A549 (cell line): ENCODE data around the gene POLR2E.

Experiments
- CHD2 ChIP-seq: fragments of 150-350 bp; IDR thresholded peaks from 2 replicates; pipeline ENCODE4 v1.6.1; 2014; ENCODE audit warnings: low read length; ENCODE audit not compliant: partially characterized antibody
- EHMT2 ChIP-seq: fragments of 200-600 bp; sonication (generic); IDR thresholded peaks from 2 replicates; pipeline ENCODE4 v1.6.1; 2016; ENCODE audit warnings: antibody characterized with exemption, low read depth, mild to moderate bottlenecking, moderate library complexity
- EP300 ChIP-seq, 2 experiments: fragments of >200 bp; sonication (Bioruptor Twin); formaldehyde crosslinking; IDR thresholded peaks; 2 replicates in 1 of 2; 3 replicates in 1 of 2; pipeline ENCODE4 v1.6.1; 2016 to 2017
- POLR2A ChIP-seq: IDR thresholded peaks from 2 replicates; pipeline ENCODE4 v1.6.1; 2012; ENCODE audit warnings: mild to moderate bottlenecking, low read length
- RAD21 ChIP-seq, 2 experiments: fragments of >200 bp in 1 of 2; sonication (Bioruptor Twin) in 1 of 2; formaldehyde crosslinking in 1 of 2; IDR thresholded peaks in 1 of 2; conservative IDR thresholded peaks in 1 of 2; 2 replicates in 1 of 2; 3 replicates in 1 of 2; pipeline ENCODE4 v1.6.1; 2012 to 2018; ENCODE audit warnings: inconsistent platforms in 1 of 2
- RNF2 ChIP-seq: fragments of 200-600 bp; sonication (generic); IDR thresholded peaks from 2 replicates; pipeline ENCODE4 v1.6.1; 2016; ENCODE audit warnings: low read depth, mild to moderate bottlenecking, antibody characterized with exemption, moderate library complexity, borderline replicate concordance
- SMC3 ChIP-seq: fragments of >200 bp; sonication (Bioruptor Twin); formaldehyde crosslinking; IDR thresholded peaks from 3 replicates; pipeline ENCODE4 v1.6.1; 2018; ENCODE audit warnings: inconsistent platforms
- TF ChIP-seq, protein P1 (sequence below): fragments of >200 bp; sonication (Bioruptor Twin); formaldehyde crosslinking; IDR thresholded peaks from 3 replicates; pipeline ENCODE4 v1.5.1; 2016
- TF ChIP-seq, protein P2 (sequence below): fragments of 200-600 bp; sonication (generic); IDR thresholded peaks from 2 replicates; pipeline ENCODE4 v1.6.1; 2016; ENCODE audit warnings: antibody characterized with exemption, mild to moderate bottlenecking, moderate library complexity
- TF ChIP-seq, protein P3 (sequence below): IDR thresholded peaks from 2 replicates; pipeline ENCODE4 v1.6.1; 2012

DNA sequence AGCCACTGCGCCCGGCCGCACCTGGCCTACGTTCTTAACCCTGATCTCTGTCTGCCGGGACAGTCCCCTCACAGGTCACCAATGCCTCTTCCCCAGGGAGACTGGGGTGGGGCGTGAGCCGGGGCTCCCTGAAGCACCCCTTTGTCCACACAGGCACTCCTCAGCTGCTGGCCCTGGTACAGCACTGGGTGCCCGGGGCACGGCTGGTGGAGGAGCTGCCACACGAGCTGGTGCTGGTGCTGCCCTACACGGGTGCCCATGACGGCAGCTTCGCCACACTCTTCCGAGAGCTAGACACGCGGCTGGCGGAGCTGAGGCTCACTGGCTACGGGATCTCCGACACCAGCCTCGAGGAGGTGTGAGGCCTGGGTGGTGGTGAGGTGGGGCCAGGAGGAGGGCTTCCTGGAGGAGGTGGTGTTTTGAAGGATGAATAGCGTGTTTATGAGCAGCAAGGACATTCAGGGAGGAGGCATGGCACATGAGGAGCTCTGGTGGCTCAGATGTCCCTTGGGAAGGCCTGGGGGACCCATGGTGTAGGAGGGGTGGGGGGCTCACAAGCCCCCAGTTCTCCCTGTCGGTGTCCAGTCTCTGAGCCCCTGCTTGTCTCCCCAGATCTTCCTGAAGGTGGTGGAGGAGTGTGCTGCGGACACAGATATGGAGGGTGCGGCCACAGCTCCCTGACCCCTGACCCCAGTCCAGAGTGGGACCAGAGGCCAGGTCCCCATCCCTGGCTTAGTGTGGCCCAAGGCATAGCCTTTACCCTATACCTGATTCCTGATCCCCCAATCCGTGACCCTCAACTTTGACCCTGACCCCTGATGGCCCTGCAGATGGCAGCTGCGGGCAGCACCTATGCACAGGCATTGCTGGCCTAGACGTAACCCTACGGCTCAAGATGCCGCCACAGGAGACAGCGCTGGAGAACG, 41.7 kb downstream of the POLR2E start:
- TF ChIP-seq, protein P1, sequence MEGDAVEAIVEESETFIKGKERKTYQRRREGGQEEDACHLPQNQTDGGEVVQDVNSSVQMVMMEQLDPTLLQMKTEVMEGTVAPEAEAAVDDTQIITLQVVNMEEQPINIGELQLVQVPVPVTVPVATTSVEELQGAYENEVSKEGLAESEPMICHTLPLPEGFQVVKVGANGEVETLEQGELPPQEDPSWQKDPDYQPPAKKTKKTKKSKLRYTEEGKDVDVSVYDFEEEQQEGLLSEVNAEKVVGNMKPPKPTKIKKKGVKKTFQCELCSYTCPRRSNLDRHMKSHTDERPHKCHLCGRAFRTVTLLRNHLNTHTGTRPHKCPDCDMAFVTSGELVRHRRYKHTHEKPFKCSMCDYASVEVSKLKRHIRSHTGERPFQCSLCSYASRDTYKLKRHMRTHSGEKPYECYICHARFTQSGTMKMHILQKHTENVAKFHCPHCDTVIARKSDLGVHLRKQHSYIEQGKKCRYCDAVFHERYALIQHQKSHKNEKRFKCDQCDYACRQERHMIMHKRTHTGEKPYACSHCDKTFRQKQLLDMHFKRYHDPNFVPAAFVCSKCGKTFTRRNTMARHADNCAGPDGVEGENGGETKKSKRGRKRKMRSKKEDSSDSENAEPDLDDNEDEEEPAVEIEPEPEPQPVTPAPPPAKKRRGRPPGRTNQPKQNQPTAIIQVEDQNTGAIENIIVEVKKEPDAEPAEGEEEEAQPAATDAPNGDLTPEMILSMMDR: no peak
- no peak for TF ChIP-seq EP300 (IDR thresholded peaks at IDR 0.05)
- TF ChIP-seq, protein P2, sequence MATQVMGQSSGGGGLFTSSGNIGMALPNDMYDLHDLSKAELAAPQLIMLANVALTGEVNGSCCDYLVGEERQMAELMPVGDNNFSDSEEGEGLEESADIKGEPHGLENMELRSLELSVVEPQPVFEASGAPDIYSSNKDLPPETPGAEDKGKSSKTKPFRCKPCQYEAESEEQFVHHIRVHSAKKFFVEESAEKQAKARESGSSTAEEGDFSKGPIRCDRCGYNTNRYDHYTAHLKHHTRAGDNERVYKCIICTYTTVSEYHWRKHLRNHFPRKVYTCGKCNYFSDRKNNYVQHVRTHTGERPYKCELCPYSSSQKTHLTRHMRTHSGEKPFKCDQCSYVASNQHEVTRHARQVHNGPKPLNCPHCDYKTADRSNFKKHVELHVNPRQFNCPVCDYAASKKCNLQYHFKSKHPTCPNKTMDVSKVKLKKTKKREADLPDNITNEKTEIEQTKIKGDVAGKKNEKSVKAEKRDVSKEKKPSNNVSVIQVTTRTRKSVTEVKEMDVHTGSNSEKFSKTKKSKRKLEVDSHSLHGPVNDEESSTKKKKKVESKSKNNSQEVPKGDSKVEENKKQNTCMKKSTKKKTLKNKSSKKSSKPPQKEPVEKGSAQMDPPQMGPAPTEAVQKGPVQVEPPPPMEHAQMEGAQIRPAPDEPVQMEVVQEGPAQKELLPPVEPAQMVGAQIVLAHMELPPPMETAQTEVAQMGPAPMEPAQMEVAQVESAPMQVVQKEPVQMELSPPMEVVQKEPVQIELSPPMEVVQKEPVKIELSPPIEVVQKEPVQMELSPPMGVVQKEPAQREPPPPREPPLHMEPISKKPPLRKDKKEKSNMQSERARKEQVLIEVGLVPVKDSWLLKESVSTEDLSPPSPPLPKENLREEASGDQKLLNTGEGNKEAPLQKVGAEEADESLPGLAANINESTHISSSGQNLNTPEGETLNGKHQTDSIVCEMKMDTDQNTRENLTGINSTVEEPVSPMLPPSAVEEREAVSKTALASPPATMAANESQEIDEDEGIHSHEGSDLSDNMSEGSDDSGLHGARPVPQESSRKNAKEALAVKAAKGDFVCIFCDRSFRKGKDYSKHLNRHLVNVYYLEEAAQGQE: no peak
- no peak for TF ChIP-seq EHMT2
- TF ChIP-seq CHD2: no peak
- TF ChIP-seq POLR2A: no peak
- TF ChIP-seq RAD21 (conservative IDR thresholded peaks at IDR 0.05 in 1 of 2, IDR thresholded peaks at IDR 0.05 in 1 of 2): no peak
- TF ChIP-seq RNF2: no peak
- no peak for TF ChIP-seq SMC3
- TF ChIP-seq, protein P3, sequence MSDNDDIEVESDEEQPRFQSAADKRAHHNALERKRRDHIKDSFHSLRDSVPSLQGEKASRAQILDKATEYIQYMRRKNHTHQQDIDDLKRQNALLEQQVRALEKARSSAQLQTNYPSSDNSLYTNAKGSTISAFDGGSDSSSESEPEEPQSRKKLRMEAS: no peak
